ENCODE measurements around the gene GMDS. TPM values are rescaled to one million over a fixed set of nuclear protein-coding genes. Genes with fewer than 3 reads are reported as not detected.

GMDS gene
- total and polyA plus RNA-seq, 2 of the 8 experiments (the other 6 are each of a cell fraction or from before 2014, with no cell fraction given), result 16.8 to 50.0 TPM

DNA sequence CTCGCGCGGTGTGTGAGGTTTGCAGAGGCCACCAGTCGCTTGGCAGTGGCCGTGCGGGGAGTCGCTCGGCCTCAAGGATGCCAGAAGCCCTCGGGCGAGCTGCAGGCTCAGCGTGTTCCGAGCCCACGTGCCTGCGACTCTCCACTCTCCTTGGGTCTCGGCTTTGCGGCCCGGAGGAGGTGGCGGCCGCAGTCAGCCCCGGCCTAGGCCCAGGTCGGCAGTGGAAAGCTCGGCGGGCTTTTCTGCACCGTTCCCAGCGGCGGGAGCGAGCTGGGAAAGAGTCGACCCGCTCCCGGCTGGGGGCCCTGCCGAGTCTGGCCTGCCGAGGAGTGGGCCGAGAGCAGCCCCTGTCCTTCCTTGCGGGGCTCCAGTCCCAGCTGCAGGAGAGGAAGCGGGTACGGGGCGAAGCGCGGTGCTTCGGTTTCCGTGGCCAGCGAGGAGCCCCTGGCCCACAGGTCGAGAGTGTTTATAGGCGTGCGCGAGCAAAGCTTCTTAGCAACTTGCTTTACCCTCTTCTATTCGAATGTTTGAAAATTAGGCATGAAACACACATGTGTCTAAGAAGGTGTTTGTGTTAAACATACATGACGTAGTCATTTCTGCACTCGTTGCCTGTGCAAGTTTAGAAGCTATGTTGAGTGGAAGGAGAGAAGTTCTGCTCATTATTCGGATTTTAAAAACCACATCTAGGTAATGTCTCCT lies 630.1 kb downstream of the GMDS start (continued):
- TF ChIP-seq, protein P1, sequence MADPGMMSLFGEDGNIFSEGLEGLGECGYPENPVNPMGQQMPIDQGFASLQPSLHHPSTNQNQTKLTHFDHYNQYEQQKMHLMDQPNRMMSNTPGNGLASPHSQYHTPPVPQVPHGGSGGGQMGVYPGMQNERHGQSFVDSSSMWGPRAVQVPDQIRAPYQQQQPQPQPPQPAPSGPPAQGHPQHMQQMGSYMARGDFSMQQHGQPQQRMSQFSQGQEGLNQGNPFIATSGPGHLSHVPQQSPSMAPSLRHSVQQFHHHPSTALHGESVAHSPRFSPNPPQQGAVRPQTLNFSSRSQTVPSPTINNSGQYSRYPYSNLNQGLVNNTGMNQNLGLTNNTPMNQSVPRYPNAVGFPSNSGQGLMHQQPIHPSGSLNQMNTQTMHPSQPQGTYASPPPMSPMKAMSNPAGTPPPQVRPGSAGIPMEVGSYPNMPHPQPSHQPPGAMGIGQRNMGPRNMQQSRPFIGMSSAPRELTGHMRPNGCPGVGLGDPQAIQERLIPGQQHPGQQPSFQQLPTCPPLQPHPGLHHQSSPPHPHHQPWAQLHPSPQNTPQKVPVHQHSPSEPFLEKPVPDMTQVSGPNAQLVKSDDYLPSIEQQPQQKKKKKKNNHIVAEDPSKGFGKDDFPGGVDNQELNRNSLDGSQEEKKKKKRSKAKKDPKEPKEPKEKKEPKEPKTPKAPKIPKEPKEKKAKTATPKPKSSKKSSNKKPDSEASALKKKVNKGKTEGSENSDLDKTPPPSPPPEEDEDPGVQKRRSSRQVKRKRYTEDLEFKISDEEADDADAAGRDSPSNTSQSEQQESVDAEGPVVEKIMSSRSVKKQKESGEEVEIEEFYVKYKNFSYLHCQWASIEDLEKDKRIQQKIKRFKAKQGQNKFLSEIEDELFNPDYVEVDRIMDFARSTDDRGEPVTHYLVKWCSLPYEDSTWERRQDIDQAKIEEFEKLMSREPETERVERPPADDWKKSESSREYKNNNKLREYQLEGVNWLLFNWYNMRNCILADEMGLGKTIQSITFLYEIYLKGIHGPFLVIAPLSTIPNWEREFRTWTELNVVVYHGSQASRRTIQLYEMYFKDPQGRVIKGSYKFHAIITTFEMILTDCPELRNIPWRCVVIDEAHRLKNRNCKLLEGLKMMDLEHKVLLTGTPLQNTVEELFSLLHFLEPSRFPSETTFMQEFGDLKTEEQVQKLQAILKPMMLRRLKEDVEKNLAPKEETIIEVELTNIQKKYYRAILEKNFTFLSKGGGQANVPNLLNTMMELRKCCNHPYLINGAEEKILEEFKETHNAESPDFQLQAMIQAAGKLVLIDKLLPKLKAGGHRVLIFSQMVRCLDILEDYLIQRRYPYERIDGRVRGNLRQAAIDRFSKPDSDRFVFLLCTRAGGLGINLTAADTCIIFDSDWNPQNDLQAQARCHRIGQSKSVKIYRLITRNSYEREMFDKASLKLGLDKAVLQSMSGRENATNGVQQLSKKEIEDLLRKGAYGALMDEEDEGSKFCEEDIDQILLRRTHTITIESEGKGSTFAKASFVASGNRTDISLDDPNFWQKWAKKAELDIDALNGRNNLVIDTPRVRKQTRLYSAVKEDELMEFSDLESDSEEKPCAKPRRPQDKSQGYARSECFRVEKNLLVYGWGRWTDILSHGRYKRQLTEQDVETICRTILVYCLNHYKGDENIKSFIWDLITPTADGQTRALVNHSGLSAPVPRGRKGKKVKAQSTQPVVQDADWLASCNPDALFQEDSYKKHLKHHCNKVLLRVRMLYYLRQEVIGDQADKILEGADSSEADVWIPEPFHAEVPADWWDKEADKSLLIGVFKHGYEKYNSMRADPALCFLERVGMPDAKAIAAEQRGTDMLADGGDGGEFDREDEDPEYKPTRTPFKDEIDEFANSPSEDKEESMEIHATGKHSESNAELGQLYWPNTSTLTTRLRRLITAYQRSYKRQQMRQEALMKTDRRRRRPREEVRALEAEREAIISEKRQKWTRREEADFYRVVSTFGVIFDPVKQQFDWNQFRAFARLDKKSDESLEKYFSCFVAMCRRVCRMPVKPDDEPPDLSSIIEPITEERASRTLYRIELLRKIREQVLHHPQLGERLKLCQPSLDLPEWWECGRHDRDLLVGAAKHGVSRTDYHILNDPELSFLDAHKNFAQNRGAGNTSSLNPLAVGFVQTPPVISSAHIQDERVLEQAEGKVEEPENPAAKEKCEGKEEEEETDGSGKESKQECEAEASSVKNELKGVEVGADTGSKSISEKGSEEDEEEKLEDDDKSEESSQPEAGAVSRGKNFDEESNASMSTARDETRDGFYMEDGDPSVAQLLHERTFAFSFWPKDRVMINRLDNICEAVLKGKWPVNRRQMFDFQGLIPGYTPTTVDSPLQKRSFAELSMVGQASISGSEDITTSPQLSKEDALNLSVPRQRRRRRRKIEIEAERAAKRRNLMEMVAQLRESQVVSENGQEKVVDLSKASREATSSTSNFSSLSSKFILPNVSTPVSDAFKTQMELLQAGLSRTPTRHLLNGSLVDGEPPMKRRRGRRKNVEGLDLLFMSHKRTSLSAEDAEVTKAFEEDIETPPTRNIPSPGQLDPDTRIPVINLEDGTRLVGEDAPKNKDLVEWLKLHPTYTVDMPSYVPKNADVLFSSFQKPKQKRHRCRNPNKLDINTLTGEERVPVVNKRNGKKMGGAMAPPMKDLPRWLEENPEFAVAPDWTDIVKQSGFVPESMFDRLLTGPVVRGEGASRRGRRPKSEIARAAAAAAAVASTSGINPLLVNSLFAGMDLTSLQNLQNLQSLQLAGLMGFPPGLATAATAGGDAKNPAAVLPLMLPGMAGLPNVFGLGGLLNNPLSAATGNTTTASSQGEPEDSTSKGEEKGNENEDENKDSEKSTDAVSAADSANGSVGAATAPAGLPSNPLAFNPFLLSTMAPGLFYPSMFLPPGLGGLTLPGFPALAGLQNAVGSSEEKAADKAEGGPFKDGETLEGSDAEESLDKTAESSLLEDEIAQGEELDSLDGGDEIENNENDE (IDR thresholded peaks at IDR 0.05; ENCODE audit: insufficient replicate concordance, low read length), result no peak
- TF ChIP-seq TCF12 (IDR thresholded peaks at IDR 0.05; ENCODE audit: low read depth, low read length) (0 out of 2 replicates have a peak, but pooled peaks have one; percentile 43), MAX (IDR thresholded peaks at IDR 0.05) (no peak; the same call in 1 of the 2 replicates), BACH1 (IDR thresholded peaks at IDR 0.05; ENCODE audit: low read length) (peak; percentile 50), CHD1 (IDR thresholded peaks at IDR 0.05; ENCODE audit: low read depth, low read length) (no peak), EZH2 (IDR thresholded peaks at IDR 0.05; ENCODE audit: low read depth, low read length, severe bottlenecking) (peak; percentile 72), NANOG (IDR thresholded peaks at IDR 0.05; ENCODE audit: insufficient read depth, low read depth, low read length, poor library complexity, severe bottlenecking) (no peak), JUND (IDR thresholded peaks at IDR 0.05; ENCODE audit: low read length) (no peak), SAP30 (IDR thresholded peaks at IDR 0.05; ENCODE audit: insufficient read depth, insufficient replicate concordance, low read length) (no peak), KDM4A (IDR thresholded peaks at IDR 0.05; ENCODE audit: low read depth, low read length, severe bottlenecking) (peak; percentile 48)
